ENCODE results near the gene TMEM135.

DNA sequence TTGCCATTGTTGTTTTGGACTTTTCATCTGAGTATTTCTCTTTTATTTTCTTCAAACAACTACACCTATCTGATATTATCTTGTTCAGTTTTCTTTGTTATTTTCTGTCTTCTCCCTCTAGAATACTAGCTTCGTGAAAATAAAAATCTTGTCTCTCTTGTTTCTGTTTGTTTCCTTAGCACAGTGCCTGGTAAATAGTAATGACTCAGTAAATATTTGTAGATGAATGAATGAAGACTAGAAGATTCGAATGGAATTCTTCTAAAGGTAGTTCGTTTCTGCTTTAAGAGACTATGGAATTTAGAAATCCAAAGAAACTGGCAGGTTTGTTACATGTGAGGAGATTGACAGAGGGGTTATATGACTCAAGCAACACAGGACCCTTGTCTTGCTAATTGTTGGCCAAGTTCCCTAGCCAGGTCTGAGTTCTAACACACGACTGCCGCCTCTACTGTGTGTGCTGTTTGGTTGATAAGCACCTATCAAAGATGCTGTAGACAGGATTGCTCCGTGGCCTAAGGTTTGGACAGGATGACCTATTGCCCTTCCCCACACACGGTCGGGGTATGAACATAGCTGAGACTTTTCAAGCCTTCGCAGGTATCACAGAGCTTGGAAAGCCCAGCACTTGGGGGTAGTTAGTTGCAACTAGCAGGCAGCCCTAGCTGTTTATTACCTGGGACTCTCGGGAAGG is 831 bp upstream of the TMEM135 start:
- TF ChIP-seq SIN3A (IDR thresholded peaks at IDR 0.05; ENCODE audit: borderline replicate concordance, insufficient read depth, low read length), result no peak
- TF ChIP-seq, protein P1, sequence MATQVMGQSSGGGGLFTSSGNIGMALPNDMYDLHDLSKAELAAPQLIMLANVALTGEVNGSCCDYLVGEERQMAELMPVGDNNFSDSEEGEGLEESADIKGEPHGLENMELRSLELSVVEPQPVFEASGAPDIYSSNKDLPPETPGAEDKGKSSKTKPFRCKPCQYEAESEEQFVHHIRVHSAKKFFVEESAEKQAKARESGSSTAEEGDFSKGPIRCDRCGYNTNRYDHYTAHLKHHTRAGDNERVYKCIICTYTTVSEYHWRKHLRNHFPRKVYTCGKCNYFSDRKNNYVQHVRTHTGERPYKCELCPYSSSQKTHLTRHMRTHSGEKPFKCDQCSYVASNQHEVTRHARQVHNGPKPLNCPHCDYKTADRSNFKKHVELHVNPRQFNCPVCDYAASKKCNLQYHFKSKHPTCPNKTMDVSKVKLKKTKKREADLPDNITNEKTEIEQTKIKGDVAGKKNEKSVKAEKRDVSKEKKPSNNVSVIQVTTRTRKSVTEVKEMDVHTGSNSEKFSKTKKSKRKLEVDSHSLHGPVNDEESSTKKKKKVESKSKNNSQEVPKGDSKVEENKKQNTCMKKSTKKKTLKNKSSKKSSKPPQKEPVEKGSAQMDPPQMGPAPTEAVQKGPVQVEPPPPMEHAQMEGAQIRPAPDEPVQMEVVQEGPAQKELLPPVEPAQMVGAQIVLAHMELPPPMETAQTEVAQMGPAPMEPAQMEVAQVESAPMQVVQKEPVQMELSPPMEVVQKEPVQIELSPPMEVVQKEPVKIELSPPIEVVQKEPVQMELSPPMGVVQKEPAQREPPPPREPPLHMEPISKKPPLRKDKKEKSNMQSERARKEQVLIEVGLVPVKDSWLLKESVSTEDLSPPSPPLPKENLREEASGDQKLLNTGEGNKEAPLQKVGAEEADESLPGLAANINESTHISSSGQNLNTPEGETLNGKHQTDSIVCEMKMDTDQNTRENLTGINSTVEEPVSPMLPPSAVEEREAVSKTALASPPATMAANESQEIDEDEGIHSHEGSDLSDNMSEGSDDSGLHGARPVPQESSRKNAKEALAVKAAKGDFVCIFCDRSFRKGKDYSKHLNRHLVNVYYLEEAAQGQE (IDR thresholded peaks at IDR 0.05; ENCODE audit: insufficient read depth in 1 of 2, low read depth in 2 of 2, low read length in 2 of 2), result no peak
- TF ChIP-seq TAF1 (IDR thresholded peaks at IDR 0.05; ENCODE audit: borderline replicate concordance, insufficient read depth, low read length), result no peak

Measured in PFSK-1 (cell line).